Measurements from ENCODE around the gene KLHL21. TPM values are rescaled to one million over a fixed set of nuclear protein-coding genes. Genes with fewer than 3 reads are reported as not detected.

The KLHL21 gene
- total RNA-seq, 1 donor from 2014 or later = 42.3 TPM

DNA sequence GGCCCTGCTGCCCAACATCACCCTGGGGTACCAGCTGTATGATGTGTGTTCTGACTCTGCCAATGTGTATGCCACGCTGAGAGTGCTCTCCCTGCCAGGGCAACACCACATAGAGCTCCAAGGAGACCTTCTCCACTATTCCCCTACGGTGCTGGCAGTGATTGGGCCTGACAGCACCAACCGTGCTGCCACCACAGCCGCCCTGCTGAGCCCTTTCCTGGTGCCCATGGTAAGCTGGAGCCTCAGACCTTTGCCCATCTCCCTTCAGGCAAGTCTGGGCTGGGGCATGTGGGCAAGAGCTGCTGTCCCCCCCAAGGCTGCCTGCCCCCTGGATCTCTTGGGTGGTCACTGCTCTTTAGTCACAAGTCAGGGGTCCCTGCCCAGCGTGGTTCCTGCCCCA lies 31.7 kb downstream of the KLHL21 start:
- H3K27me3 Mint-ChIP-seq (ENCODE audit: low read depth, unreplicated experiment) = peaks cover 37% of the 10 kb centered on the region
- Histone ChIP-seq H3K4me3 (ENCODE audit: insufficient read depth, low read depth, low read length) (no peak overlapping the region), H3K4me1 (ENCODE audit: insufficient read depth, low read length) (no peaks in the 10 kb centered on the region), H3K79me2 (ENCODE audit: insufficient read depth, low read length) (no peaks in the 10 kb centered on the region), H3K9ac (ENCODE audit: low read length) (no peak overlapping the region), H3K9me3 (ENCODE audit: insufficient read depth, low read depth, low read length) (peaks cover 5% of the 10 kb centered on the region), H3K27me3 (ENCODE audit: insufficient read depth, low read length) (peaks cover 3% of the 10 kb centered on the region), H3K27ac (ENCODE audit: low read depth, low read length) (no peak overlapping the region), H3K36me3 (ENCODE audit: insufficient read depth, low read length) (no peaks in the 10 kb centered on the region), H4K20me1 (ENCODE audit: insufficient read depth, low read length) (no peaks in the 10 kb centered on the region), H2AFZ (ENCODE audit: low read depth, low read length) (no peak overlapping the region), H3K4me2 (ENCODE audit: low read length) (no peak overlapping the region)
- TF ChIP-seq CTCF (IDR thresholded peaks at IDR 0.05; ENCODE audit: insufficient read depth, low read depth, low read length) (no peak), EZH2 (IDR thresholded peaks at IDR 0.05; ENCODE audit: insufficient read depth, low read length) (no peak)
- H3K27ac Mint-ChIP-seq (ENCODE audit: unreplicated experiment) = no peak overlapping the region
- no peaks in the 10 kb centered on the region for H3K36me3 Mint-ChIP-seq (ENCODE audit: low read depth, unreplicated experiment)
- peaks cover 4% of the 10 kb centered on the region for H3K9me3 Mint-ChIP-seq (ENCODE audit: unreplicated experiment)
- no peak overlapping the region for H3K4me3 Mint-ChIP-seq (ENCODE audit: unreplicated experiment)
- DNase-seq (ENCODE audit: low read depth) = no peak
- FAIRE-seq = no peak
- H3K4me1 Mint-ChIP-seq (ENCODE audit: low read depth, unreplicated experiment) = peaks cover 9% of the 10 kb centered on the region

- H3K4me3 ChIP-seq (ENCODE audit: insufficient read depth, low read depth, low read length) = no peak overlapping the region
- no peak for DNase-seq (ENCODE audit: low read depth)
- H3K27ac Mint-ChIP-seq (ENCODE audit: unreplicated experiment) = no peak overlapping the region
- no peaks in the 10 kb centered on the region for H3K4me1 ChIP-seq (ENCODE audit: insufficient read depth, low read length)
- peaks cover 9% of the 10 kb centered on the region for H3K4me1 Mint-ChIP-seq (ENCODE audit: low read depth, unreplicated experiment)
- H3K36me3 Mint-ChIP-seq (ENCODE audit: low read depth, unreplicated experiment) = no peaks in the 10 kb centered on the region
- H3K79me2 ChIP-seq (ENCODE audit: insufficient read depth, low read length) = no peaks in the 10 kb centered on the region
- H3K9me3 ChIP-seq (ENCODE audit: insufficient read depth, low read depth, low read length) = peaks cover 5% of the 10 kb centered on the region
- H3K36me3 ChIP-seq (ENCODE audit: insufficient read depth, low read length) = no peaks in the 10 kb centered on the region
- peaks cover 7% of the 10 kb centered on the region for H3K27me3 ChIP-seq (ENCODE audit: insufficient read depth, low read length)
- FAIRE-seq = no peak
- H3K9ac ChIP-seq (ENCODE audit: low read length) = no peak overlapping the region
- H3K9me3 Mint-ChIP-seq (ENCODE audit: unreplicated experiment) = peaks cover 4% of the 10 kb centered on the region
- H4K20me1 ChIP-seq (ENCODE audit: insufficient read depth, low read length) = no peaks in the 10 kb centered on the region
- no peak overlapping the region for H2AFZ ChIP-seq (ENCODE audit: low read depth, low read length)
- H3K4me3 Mint-ChIP-seq (ENCODE audit: unreplicated experiment) = no peak overlapping the region
- H3K27me3 Mint-ChIP-seq (ENCODE audit: low read depth, unreplicated experiment) = peaks cover 37% of the 10 kb centered on the region
- TF ChIP-seq CTCF (IDR thresholded peaks at IDR 0.05; ENCODE audit: insufficient read depth, low read depth, low read length) (no peak), EZH2 (IDR thresholded peaks at IDR 0.05; ENCODE audit: insufficient read depth, low read length) (no peak)
- no peak overlapping the region for H3K4me2 ChIP-seq (ENCODE audit: low read length)
- H3K27ac ChIP-seq (ENCODE audit: low read depth, low read length) = no peak overlapping the region
Observed at GRCh38 chr1:6570100-6570499, 32.6 kb downstream of the KLHL21 start.

- Histone ChIP-seq H3K4me3 (ENCODE audit: insufficient read depth, low read depth, low read length) (no peak overlapping the region), H3K4me1 (ENCODE audit: insufficient read depth, low read length) (no peaks in the 10 kb centered on the region), H4K20me1 (ENCODE audit: insufficient read depth, low read length) (no peaks in the 10 kb centered on the region), H2AFZ (ENCODE audit: low read depth, low read length) (no peak overlapping the region), H3K79me2 (ENCODE audit: insufficient read depth, low read length) (no peaks in the 10 kb centered on the region), H3K27ac (ENCODE audit: low read depth, low read length) (no peak overlapping the region), H3K27me3 (ENCODE audit: insufficient read depth, low read length) (peaks cover 8% of the 10 kb centered on the region), H3K9me3 (ENCODE audit: insufficient read depth, low read depth, low read length) (peaks cover 5% of the 10 kb centered on the region), H3K9ac (ENCODE audit: low read length) (no peak overlapping the region), H3K36me3 (ENCODE audit: insufficient read depth, low read length) (no peaks in the 10 kb centered on the region), H3K4me2 (ENCODE audit: low read length) (no peak overlapping the region)
- no peaks in the 10 kb centered on the region for H3K36me3 Mint-ChIP-seq (ENCODE audit: low read depth, unreplicated experiment)
- peaks cover 37% of the 10 kb centered on the region for H3K27me3 Mint-ChIP-seq (ENCODE audit: low read depth, unreplicated experiment)
- FAIRE-seq = no peak
- H3K4me3 Mint-ChIP-seq (ENCODE audit: unreplicated experiment) = no peak overlapping the region
- H3K9me3 Mint-ChIP-seq (ENCODE audit: unreplicated experiment) = peaks cover 4% of the 10 kb centered on the region
- H3K4me1 Mint-ChIP-seq (ENCODE audit: low read depth, unreplicated experiment) = peaks cover 7% of the 10 kb centered on the region
- DNase-seq (ENCODE audit: low read depth) = no peak
- TF ChIP-seq CTCF (IDR thresholded peaks at IDR 0.05; ENCODE audit: insufficient read depth, low read depth, low read length) (no peak), EZH2 (IDR thresholded peaks at IDR 0.05; ENCODE audit: insufficient read depth, low read length) (no peak)
- no peak overlapping the region for H3K27ac Mint-ChIP-seq (ENCODE audit: unreplicated experiment)
Observed at GRCh38 chr1:6569033-6569432, 33.6 kb downstream of the KLHL21 start.

All from astrocyte (in vitro differentiated cells and primary cell).